ENCODE results near the gene HDAC7. TPM values are rescaled to one million over a fixed set of nuclear protein-coding genes. Genes with fewer than 3 reads are reported as not detected.

The HDAC7 gene
- total RNA-seq, 1 donor from 2014 or later, result 67.9 TPM

DNA sequence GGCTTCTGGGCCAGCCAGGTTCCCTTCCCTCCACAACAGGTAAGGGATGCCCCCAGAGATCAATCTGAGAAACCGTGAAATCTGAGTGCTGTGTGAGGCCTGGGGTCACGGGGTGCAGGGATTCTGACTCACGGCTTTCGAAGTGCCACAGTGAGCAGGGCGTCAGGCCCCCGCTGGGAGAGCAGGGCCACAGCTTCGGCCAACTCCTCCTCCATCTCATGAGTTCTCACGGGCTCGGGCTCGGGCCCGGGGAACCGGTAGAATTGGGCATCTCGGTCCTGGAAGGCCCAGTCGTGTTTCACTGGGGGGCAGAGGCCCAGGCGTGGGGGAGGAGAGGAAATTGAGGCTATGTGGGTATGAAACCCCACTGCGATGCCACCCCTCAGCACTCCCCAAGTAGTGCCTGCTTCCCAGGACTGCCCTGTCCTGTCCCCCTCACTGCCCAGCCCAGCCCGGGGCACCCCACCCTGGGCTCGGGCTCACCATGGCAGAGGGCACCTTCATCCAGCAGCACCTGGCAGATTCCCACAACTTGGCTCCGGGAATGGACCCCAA is 68.7 kb downstream of the HDAC7 start:
- peaks cover 3% of the 10 kb centered on the region for H3K9me3 Mint-ChIP-seq (ENCODE audit: unreplicated experiment)
- DNase-seq, result no peak
- TF ChIP-seq, protein P1, sequence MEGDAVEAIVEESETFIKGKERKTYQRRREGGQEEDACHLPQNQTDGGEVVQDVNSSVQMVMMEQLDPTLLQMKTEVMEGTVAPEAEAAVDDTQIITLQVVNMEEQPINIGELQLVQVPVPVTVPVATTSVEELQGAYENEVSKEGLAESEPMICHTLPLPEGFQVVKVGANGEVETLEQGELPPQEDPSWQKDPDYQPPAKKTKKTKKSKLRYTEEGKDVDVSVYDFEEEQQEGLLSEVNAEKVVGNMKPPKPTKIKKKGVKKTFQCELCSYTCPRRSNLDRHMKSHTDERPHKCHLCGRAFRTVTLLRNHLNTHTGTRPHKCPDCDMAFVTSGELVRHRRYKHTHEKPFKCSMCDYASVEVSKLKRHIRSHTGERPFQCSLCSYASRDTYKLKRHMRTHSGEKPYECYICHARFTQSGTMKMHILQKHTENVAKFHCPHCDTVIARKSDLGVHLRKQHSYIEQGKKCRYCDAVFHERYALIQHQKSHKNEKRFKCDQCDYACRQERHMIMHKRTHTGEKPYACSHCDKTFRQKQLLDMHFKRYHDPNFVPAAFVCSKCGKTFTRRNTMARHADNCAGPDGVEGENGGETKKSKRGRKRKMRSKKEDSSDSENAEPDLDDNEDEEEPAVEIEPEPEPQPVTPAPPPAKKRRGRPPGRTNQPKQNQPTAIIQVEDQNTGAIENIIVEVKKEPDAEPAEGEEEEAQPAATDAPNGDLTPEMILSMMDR (IDR thresholded peaks at IDR 0.05; ENCODE audit: partially characterized antibody, unreplicated experiment), result no peak
- no peaks in the 10 kb centered on the region for H3K4me1 Mint-ChIP-seq (ENCODE audit: low read depth, unreplicated experiment)
- H3K27ac Mint-ChIP-seq (ENCODE audit: unreplicated experiment), result no peak overlapping the region
- H3K27me3 Mint-ChIP-seq (ENCODE audit: unreplicated experiment), result peaks cover 2% of the 10 kb centered on the region
- no peak overlapping the region for H3K4me3 Mint-ChIP-seq (ENCODE audit: unreplicated experiment)
- H3K36me3 Mint-ChIP-seq (ENCODE audit: unreplicated experiment), result no peaks in the 10 kb centered on the region

DNA sequence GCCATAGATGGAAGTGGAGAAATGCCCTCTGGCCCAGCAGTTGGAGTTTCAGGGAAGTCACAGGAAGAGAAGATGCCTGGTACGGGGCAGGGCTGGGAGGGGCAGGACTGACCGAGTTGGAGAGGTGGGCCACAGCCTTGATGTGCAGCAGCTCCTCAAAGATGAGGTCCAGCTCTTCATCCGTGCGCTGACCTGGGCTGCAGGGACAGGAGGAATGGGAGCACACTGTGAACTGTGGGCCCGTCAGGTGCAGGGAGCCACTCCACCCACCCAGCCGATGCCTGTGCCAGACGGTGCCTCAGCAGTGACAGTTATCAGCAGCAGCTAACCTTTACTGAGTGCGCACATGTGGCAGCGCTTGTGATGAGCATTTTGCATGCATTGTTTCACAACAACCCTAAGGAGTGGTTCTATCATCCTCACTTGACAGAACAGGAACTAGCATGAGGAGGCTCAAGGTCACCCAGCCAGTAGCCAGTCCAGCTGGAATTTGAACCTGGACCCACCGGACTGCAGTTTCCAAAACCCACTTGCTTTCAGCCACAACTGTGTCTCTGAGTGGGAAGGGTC is 69.4 kb downstream of the HDAC7 start:
- DNase-seq, result no peak
- TF ChIP-seq, protein P1 (IDR thresholded peaks at IDR 0.05; ENCODE audit: partially characterized antibody, unreplicated experiment), result no peak
- Mint-ChIP-seq H3K36me3 (ENCODE audit: unreplicated experiment) (no peaks in the 10 kb centered on the region), H3K4me1 (ENCODE audit: low read depth, unreplicated experiment) (no peaks in the 10 kb centered on the region), H3K9me3 (ENCODE audit: unreplicated experiment) (peaks cover 3% of the 10 kb centered on the region), H3K27ac (ENCODE audit: unreplicated experiment) (no peak overlapping the region), H3K4me3 (ENCODE audit: unreplicated experiment) (no peak overlapping the region), H3K27me3 (ENCODE audit: unreplicated experiment) (peaks cover 2% of the 10 kb centered on the region)

DNA sequence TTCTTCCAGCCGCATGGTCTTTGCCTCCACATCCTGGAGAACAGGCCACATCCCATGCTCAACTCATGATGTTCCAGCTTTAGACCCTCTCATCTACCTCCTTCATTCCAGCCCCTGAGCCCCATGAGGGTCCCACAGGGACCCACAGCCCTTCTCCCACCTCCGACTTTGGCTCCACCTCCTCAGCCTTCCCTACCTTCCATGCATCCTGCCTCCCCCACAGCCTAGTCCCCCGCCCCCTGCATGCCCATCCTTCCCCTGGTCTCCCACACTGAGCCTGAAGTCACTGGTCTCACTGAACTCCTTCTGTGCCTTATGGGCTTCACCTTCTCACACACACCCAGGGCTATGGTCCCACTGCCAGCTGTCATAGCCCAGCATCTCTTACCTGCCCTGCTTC is 70.8 kb downstream of the HDAC7 start:
- H3K4me3 Mint-ChIP-seq (ENCODE audit: unreplicated experiment), result no peak overlapping the region
- peaks cover 4% of the 10 kb centered on the region for H3K9me3 Mint-ChIP-seq (ENCODE audit: unreplicated experiment)
- peaks cover 9% of the 10 kb centered on the region for H3K27me3 Mint-ChIP-seq (ENCODE audit: unreplicated experiment)
- H3K27ac Mint-ChIP-seq (ENCODE audit: unreplicated experiment), result no peak overlapping the region
- TF ChIP-seq, protein P1 (IDR thresholded peaks at IDR 0.05; ENCODE audit: partially characterized antibody, unreplicated experiment), result no peak
- H3K4me1 Mint-ChIP-seq (ENCODE audit: low read depth, unreplicated experiment), result no peaks in the 10 kb centered on the region
- no peak for DNase-seq
- no peaks in the 10 kb centered on the region for H3K36me3 Mint-ChIP-seq (ENCODE audit: unreplicated experiment)

DNA sequence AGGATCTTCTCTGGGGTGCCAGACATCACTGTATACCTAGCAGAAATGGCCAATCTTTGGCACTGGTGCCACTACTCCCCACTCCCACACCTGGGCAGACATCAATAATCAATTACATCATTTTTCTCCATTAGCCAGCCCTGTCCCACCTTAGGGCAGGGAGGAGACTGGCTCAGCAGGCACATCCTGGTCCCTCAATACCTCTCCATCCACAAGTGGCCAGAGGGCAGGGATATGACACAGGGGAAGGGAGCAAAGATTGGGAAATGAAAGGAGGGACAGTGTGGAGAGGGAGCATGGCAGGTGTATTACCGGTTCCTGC is 71.2 kb downstream of the HDAC7 start:
- Mint-ChIP-seq H3K9me3 (ENCODE audit: unreplicated experiment) (peaks cover 6% of the 10 kb centered on the region), H3K27me3 (ENCODE audit: unreplicated experiment) (peaks cover 13% of the 10 kb centered on the region), H3K36me3 (ENCODE audit: unreplicated experiment) (no peaks in the 10 kb centered on the region), H3K4me3 (ENCODE audit: unreplicated experiment) (no peak overlapping the region), H3K27ac (ENCODE audit: unreplicated experiment) (no peak overlapping the region), H3K4me1 (ENCODE audit: low read depth, unreplicated experiment) (peaks cover 2% of the 10 kb centered on the region)
- DNase-seq, result no peak
- TF ChIP-seq, protein P1 (IDR thresholded peaks at IDR 0.05; ENCODE audit: partially characterized antibody, unreplicated experiment), result no peak

DNA sequence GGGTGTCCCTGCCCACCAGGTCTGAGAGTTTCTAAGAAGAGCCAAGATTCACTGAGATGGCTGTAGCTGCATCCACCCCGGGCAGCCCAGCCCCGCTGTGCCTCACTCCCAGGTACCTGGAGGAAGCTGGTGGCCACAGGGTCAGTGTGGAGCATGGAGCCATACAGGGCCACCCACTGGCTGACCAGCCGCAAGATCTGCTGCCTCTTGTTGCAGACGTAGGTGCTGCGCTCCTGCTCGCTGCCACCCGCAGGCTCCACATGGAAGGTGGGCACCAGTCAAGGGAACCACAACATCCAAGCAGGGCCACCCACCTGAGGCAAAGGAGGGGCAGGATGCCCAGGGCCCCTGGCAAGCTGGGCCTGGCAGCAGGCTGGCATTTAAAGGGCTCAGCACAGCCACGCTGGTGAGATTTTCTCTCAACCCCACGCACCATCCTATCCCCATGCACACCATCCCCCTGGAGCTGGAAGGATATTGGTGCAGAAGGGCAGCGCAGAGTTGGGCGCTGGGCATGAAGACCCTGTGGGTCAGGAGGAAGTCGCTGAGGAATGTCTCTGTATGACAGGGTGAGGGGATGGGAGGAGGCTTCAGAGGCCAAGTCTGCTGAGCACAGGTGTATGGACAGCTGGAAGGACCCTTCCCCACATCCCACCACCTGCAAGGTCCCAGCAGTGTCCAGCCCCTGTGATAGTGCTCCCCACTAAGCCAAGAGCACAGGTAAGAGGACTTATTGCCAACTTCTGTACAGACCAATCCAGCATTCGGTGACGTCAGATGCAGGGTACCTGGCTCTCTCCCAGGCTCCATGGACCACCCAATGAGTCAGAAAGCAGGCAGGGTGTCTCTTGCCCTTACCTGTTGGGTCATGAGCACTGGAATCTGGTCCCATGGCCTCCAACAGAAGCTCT is 71.9 kb downstream of the HDAC7 start:
- Mint-ChIP-seq H3K36me3 (ENCODE audit: unreplicated experiment) (no peaks in the 10 kb centered on the region), H3K27ac (ENCODE audit: unreplicated experiment) (no peak overlapping the region), H3K4me1 (ENCODE audit: low read depth, unreplicated experiment) (peaks cover 8% of the 10 kb centered on the region), H3K4me3 (ENCODE audit: unreplicated experiment) (no peak overlapping the region), H3K27me3 (ENCODE audit: unreplicated experiment) (peaks cover 17% of the 10 kb centered on the region), H3K9me3 (ENCODE audit: unreplicated experiment) (peaks cover 11% of the 10 kb centered on the region)
- DNase-seq, result no peak
- TF ChIP-seq, protein P1 (IDR thresholded peaks at IDR 0.05; ENCODE audit: partially characterized antibody, unreplicated experiment), result no peak

Data from glutamatergic neuron (in vitro differentiated cells).